ENCODE measurements around the gene FHIP1A.

FHIP1A gene

DNA sequence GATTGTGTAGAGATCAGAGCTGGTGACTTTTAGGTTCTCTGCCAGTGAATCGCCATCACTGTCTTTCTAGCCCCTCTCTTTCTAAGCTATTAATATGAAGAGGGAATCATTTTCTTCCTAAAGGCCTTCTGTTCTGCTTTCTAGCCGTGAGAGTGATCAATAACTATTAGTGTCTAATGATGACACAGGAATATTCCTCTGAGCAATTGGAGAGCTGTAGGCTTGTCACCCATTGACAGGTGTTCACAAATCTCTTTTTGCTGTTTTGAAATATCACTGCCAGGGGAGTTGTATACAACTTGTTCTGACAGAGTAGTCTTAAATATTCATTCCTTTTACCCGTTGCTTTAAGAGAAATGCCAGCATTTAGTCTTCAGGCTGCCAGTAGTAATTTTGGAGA lies 13.9 kb downstream of the FHIP1A start:
- no peak for DNase-seq (ENCODE audit: low read depth in 1 of 2, low spot score in 1 of 2)
- in situ Hi-C loops (cut with HindIII; ENCODE audit: low pct_unique_long_range_greater_than_20kb, low sequenced_read_pairs): no loop called here
- TF ChIP-seq JUND (IDR thresholded peaks at IDR 0.05; ENCODE audit: low read depth): no peak

DNA sequence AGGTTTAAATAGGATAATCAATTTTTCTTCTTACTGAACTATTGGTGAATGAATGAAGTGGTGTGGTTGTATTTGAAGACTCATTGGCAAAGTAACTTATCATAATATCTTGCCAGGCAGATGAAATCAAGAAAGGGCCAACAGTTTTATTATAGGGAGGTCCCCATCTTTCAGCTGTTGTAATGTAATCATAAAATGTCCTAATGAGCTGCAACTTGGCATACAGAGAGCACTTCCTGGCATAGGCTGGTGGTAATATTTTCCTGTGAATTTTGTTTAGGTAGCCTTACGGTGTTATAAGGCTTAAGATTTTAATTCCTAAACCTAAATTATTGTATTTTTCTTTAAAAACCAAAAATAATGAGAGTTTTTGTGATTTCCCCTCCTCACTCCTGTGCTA lies 17.5 kb downstream of the FHIP1A start:
- in situ Hi-C loops (cut with HindIII; ENCODE audit: low pct_unique_long_range_greater_than_20kb, low sequenced_read_pairs): no loop called here
- TF ChIP-seq JUND (IDR thresholded peaks at IDR 0.05; ENCODE audit: low read depth): no peak
- no peak for DNase-seq (ENCODE audit: low read depth in 1 of 2, low spot score in 1 of 2)

DNA sequence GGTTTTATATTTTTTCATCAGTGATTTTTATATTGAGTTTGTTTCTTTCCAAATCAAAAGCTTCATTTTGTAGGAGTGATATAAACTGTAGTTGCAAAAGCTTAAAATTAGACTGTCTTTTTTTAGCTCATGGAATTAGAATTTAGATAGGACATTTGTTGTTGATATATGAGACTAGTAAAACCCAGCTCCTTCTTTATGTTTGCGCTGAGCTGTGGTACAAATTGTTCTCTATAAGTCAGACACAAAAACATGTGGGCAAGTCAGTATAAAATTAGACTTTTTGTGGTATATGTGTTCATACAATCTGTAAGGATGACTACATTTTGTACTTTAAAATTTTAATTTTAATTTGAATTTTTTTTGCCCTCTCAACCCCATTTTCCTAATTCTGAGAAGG lies 18.3 kb downstream of the FHIP1A start:
- no peak for DNase-seq (ENCODE audit: low read depth in 1 of 2, low spot score in 1 of 2)
- no peak for TF ChIP-seq JUND (IDR thresholded peaks at IDR 0.05; ENCODE audit: low read depth)
- in situ Hi-C loops (cut with HindIII; ENCODE audit: low pct_unique_long_range_greater_than_20kb, low sequenced_read_pairs): no loop called here

DNA sequence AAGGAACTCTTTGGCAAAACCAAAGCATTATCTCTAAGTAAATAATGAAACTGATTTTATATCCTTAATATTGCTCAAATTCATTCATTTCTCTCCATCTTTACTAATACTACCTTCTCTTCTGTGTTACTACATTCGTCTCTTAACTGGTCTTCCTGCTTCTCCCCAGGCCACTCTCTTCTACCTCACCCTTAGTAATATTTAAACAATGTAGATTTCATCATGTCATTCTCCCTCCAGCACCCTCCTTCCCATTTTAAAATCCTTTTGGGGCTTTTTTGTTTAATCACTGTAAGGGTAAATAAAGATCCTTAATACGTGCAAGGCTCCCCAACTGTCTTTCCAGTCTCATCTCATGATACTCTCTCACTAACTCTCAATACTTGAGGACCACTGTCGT lies 19.4 kb downstream of the FHIP1A start:
- TF ChIP-seq JUND (IDR thresholded peaks at IDR 0.05; ENCODE audit: low read depth): no peak
- in situ Hi-C loops (cut with HindIII; ENCODE audit: low pct_unique_long_range_greater_than_20kb, low sequenced_read_pairs): no loop called here
- no peak for DNase-seq (ENCODE audit: low read depth in 1 of 2, low spot score in 1 of 2)

DNA sequence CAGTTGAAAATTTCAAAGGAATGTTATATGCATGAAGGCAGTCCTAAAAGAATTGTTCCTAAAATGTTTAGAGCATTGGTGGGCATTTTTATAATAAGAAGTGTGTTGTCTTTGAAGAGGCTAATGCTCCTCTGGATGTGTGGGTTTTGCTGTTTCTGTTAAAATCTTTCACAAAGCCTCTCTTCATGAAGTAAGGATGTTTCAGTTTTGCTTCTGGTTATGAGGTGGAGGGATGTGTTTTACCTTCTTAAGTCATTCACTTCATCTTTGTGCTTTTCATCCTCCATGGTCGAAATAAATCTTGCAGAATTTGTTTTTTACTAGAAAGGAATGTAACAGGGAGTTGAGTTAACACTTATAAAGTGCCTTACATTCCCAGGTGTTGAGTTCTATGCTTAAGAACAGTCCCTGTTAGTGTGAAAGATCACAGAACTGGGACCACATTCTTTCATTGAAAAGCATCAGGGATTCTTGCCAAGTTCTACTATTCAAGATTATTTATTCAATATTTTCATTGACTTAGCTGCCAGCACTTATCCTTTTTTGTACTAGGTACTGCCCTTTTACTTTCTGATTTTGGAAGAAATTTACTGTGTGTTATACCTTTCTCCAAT lies 21.1 kb downstream of the FHIP1A start:
- DNase-seq (ENCODE audit: low read depth in 1 of 2, low spot score in 1 of 2): no peak
- in situ Hi-C loops (cut with HindIII; ENCODE audit: low pct_unique_long_range_greater_than_20kb, low sequenced_read_pairs): no loop called here
- no peak for TF ChIP-seq JUND (IDR thresholded peaks at IDR 0.05; ENCODE audit: low read depth)

DNA sequence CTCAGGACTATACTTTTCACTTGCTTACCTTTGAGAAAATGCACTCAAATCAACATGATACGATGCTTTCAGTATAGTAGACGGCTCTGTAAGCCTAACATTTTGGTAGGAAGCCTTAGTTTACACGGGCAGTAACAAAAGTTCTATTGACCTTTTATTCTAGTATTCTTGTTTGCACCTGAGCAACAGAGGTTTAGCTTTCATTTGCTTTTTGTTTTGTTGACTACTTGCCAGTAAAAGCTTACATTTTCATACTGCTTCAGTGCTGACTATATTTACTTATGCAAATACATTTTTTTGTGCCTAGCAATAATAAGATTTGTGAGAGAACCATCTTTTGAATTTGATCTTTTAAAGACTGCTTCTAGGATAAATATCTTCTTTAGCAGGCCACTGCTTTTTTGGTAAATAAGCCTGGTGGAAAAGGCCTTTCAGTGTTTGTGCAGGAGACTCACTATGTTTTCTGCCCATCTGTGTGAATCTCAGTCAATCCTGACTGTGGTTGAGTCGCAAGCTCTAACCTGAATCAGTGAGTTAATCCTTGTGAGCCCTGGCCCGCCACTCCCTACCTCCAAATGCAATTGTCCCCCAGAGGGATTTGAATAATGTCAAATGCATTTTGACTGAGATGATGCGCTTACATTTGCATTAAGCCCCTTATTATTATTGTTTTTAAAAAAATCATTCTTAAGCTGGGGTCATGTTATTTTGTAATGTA lies 21.9 kb downstream of the FHIP1A start:
- in situ Hi-C loops (cut with HindIII; ENCODE audit: low pct_unique_long_range_greater_than_20kb, low sequenced_read_pairs): no loop called here
- no peak for DNase-seq (ENCODE audit: low read depth in 1 of 2, low spot score in 1 of 2)
- no peak for TF ChIP-seq JUND (IDR thresholded peaks at IDR 0.05; ENCODE audit: low read depth)

DNA sequence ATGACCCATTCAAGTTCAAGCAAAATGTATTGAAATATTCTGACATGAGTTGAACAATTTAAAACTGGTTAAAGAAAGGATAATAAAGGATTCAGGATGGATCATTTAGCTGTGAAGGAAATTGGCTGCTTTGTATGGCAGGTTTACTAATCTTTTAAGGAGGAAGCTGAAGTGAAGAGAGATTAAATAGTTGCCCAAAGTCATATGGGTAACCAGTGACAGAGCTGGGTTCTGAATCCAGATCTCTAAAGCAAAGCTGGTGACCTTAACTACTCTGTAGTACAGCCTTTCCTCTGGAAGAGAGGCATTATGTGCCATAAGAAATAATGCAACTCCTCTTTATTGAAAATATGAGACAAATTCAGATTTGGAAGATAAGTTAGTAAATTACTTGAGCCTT lies 22.8 kb downstream of the FHIP1A start:
- DNase-seq (ENCODE audit: low read depth in 1 of 2, low spot score in 1 of 2): no peak
- in situ Hi-C loops (cut with HindIII; ENCODE audit: low pct_unique_long_range_greater_than_20kb, low sequenced_read_pairs): no loop called here
- TF ChIP-seq JUND (IDR thresholded peaks at IDR 0.05; ENCODE audit: low read depth): no peak

DNA sequence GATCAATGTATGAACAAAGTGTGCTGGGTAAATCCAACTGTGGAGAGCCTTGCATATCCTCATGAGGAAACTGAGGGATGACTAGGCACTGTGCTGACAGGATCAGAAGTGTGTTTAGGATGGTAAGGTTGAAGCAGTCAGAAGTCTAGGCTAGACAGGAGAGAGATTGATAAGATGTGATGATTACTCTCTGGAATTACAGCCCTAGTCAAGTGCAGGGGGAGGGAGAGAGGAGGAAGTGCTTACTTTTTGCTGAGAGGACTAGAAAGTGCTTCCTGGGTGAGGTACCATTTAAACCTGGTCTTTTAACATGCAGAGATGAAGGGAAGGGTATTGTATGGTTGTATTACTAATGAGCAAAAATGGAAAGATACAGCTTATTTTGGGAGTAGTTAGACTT lies 23.7 kb downstream of the FHIP1A start:
- DNase-seq (ENCODE audit: low read depth in 1 of 2, low spot score in 1 of 2): no peak
- in situ Hi-C loops (cut with HindIII; ENCODE audit: low pct_unique_long_range_greater_than_20kb, low sequenced_read_pairs): no loop called here
- TF ChIP-seq JUND (IDR thresholded peaks at IDR 0.05; ENCODE audit: low read depth): no peak

DNA sequence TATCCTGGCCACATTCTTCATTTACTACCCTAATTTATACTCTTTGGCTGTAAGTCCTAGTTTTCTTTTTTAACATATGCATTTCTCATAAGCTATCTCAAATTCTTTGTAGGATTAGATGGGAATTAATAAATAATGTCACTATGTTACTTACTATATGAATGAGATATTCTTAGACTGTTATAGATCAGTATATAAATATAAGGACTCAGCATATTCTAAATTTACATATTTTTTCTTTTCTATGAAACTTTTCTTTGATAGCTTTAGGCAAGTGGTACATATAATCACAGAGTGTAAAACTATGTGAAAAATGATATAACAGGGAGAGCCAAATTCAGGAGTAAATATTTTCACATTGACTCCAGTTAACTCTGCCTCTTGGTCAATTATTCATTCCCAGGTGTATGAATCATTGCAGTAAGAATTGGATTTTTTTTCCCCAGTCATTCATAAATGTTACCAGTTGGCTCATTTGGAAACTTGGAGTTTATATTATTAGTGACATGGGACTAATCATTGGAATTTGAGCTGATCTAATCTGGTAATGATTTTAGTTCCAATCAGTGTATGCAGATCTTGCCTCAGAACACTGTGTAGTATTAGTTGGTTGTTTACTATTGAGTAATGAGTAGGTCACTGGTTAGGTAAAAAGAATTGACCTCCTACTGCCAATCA lies 25.3 kb downstream of the FHIP1A start:
- no peak for DNase-seq (ENCODE audit: low read depth in 1 of 2, low spot score in 1 of 2)
- no peak for TF ChIP-seq JUND (IDR thresholded peaks at IDR 0.05; ENCODE audit: low read depth)

DNA sequence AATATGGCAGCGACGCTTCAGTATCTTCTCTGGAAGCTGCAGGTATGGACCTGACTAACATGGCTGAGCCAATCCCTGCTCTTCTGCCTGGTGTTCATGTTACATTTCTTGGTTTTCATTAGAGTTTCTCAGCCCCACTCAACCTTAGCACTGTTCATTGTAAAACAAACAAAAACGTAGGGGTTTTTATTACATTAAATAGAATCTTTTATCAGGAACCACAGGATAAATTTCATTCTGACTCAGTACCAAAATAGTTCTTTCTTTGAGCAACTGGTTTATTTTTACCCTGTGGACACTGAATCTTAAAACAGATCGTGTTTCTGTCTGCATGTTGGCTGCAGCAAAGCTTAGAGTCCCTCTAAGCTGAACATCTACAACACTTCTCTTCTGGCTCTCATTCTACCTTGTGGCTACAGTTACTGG lies 27.1 kb downstream of the FHIP1A start:
- in situ Hi-C loops (cut with HindIII; ENCODE audit: low pct_unique_long_range_greater_than_20kb, low sequenced_read_pairs): no loop called here
- DNase-seq (ENCODE audit: low read depth in 1 of 2, low spot score in 1 of 2): no peak
- no peak for TF ChIP-seq JUND (IDR thresholded peaks at IDR 0.05; ENCODE audit: low read depth)

More for the DNA sequence above, 25.3 kb downstream of the FHIP1A start:
- in situ Hi-C loops (cut with HindIII; ENCODE audit: low pct_unique_long_range_greater_than_20kb, low sequenced_read_pairs): no loop called here

DNA sequence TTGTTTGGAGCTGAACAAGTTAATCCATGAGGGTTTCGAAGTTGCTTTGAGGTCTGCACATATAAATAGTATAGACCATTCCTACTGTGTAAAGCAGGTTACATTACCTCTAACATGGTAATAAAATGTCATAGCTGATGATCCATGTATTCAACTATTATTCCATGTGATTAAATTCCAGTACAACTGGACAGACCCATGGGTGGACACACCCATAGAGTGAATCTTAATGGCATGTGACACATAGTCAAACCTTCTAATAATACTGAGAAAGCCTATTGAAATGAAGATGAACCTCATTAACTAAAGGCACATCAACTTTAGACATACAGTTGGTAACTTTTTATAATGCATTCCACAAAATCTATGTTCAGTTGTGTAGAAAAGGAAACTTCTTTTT lies 28.5 kb downstream of the FHIP1A start:
- in situ Hi-C loops (cut with HindIII; ENCODE audit: low pct_unique_long_range_greater_than_20kb, low sequenced_read_pairs): no loop called here
- no peak for TF ChIP-seq JUND (IDR thresholded peaks at IDR 0.05; ENCODE audit: low read depth)
- no peak for DNase-seq (ENCODE audit: low read depth in 1 of 2, low spot score in 1 of 2)

DNA sequence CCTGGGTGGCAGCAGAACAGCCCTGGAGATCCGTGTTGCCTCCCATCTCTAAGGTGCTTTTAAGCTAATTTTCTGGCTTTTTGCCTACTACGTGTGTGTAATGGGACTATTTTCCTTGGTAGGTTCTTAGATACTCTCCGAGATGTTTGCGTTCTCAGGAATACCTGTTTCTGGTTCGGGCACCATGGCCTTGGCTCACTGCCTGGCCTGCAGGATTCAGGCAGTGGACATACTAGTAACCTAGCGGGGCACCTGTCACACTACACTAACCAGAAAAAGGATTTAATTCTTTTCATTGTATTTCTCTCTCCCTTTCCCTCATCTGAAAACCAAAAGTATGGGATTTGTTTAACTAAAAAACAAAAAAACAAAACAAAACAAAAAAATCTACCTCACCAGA lies 29.2 kb downstream of the FHIP1A start:
- TF ChIP-seq JUND (IDR thresholded peaks at IDR 0.05; ENCODE audit: low read depth): no peak
- no peak for DNase-seq (ENCODE audit: low read depth in 1 of 2, low spot score in 1 of 2)
- in situ Hi-C loops (cut with HindIII; ENCODE audit: low pct_unique_long_range_greater_than_20kb, low sequenced_read_pairs): no loop called here

DNA sequence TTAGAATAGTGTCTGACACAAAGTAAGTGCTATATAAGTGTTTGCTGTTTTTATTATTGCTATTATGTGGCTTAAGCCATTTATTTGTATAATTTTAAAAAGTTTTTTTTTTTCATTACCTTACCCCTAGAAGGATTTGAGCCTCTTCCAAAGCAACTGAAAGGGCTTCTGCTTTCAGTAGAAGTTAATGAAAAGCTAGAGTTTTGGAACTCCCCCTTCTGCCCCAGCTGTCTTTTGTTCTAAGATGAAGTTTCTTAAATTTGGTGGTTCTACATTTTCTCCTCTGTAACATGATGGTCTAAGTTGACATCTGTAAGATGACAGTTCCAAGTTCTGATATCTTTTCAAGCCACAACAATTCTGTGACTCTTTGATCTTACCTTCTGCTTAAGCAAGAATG lies 30.3 kb downstream of the FHIP1A start:
- in situ Hi-C loops (cut with HindIII; ENCODE audit: low pct_unique_long_range_greater_than_20kb, low sequenced_read_pairs): no loop called here
- TF ChIP-seq JUND (IDR thresholded peaks at IDR 0.05; ENCODE audit: low read depth): no peak
- DNase-seq (ENCODE audit: low read depth in 1 of 2, low spot score in 1 of 2): no peak

Measured in T47D (cell line).